Kidney epithelial cell (primary cell): ENCODE measurements around the gene TMEM255A. TPM values are rescaled to one million over a fixed set of nuclear protein-coding genes. Genes with fewer than 3 reads are reported as not detected.

Experiments used
- DNase-seq: peaks from one replicate; pipeline ENCODE4 v3.0.0-alpha.2; 2010; ENCODE audit warnings: low read depth
- H3K27me3 ChIP-seq: 2 replicates; pipeline ENCODE4 v1.6.0; 2011; ENCODE audit warnings: low read length; ENCODE audit not compliant: control insufficient read depth, insufficient read depth
- H3K36me3 ChIP-seq: 2 replicates; pipeline ENCODE4 v1.5.1; 2011; ENCODE audit warnings: low read length; ENCODE audit not compliant: control insufficient read depth, insufficient read depth
- H3K4me3 ChIP-seq: 2 replicates; pipeline ENCODE4 v1.5.1; 2011; ENCODE audit warnings: low read depth, mild to moderate bottlenecking, control low read depth, low read length
- total RNA-seq: library from RNA; depleted of rRNA; stranded (reverse); fragments of >200 nt; gene quantifications from 2 replicates; pipeline ENCODE4 v1.2.3, GENCODE V29; 2015
- TF ChIP-seq, protein P1 (sequence below): IDR thresholded peaks from 2 replicates; pipeline ENCODE4 v1.5.1; 2011; ENCODE audit warnings: mild to moderate bottlenecking, moderate library complexity, low read length, control low read depth, inconsistent platforms; ENCODE audit not compliant: insufficient read depth, poor library complexity, severe bottlenecking

The TMEM255A gene
- total RNA-seq, 1 donor from 2014 or later: not detected

- no peak for DNase-seq
- Histone ChIP-seq H3K36me3 (no peaks in the 10 kb centered on the region), H3K27me3 (peaks cover 11% of the 10 kb centered on the region), H3K4me3 (peak overlapping the region; percentile 15)
- TF ChIP-seq, protein P1, sequence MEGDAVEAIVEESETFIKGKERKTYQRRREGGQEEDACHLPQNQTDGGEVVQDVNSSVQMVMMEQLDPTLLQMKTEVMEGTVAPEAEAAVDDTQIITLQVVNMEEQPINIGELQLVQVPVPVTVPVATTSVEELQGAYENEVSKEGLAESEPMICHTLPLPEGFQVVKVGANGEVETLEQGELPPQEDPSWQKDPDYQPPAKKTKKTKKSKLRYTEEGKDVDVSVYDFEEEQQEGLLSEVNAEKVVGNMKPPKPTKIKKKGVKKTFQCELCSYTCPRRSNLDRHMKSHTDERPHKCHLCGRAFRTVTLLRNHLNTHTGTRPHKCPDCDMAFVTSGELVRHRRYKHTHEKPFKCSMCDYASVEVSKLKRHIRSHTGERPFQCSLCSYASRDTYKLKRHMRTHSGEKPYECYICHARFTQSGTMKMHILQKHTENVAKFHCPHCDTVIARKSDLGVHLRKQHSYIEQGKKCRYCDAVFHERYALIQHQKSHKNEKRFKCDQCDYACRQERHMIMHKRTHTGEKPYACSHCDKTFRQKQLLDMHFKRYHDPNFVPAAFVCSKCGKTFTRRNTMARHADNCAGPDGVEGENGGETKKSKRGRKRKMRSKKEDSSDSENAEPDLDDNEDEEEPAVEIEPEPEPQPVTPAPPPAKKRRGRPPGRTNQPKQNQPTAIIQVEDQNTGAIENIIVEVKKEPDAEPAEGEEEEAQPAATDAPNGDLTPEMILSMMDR: no peak
These were observed 1.2 kb downstream of the TMEM255A start for GRCh38 chrX:120309873-120310705.

- peaks cover 11% of the 10 kb centered on the region for H3K27me3 ChIP-seq
- H3K4me3 ChIP-seq: peak overlapping the region; percentile 20
- TF ChIP-seq, protein P1: peak; percentile 56
- no peaks in the 10 kb centered on the region for H3K36me3 ChIP-seq
- DNase-seq: no peak
These were observed 2.0 kb downstream of the TMEM255A start for GRCh38 chrX:120308959-120309872.

DNA sequence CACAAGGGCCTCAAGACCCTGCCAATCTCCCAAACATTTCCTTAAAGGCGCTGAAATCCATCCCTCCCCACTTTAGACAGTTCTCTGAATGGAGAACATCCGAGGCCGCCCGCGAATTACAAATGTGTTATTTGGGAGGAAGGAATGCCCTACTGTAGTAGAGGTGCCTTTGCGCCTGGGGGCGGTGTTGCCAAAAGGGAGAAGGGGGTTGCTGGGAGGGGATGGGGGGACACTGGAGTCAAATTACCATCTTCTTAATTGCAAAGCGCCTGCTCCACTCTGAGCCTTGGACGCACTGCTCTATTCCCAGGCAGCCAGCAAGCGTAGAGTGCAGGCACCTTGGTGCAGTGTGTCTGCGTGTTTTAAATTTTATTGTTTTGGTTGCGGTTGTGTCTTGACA is 2.7 kb downstream of the TMEM255A start:
- no peak for DNase-seq
- peaks cover 11% of the 10 kb centered on the region for H3K27me3 ChIP-seq

DNA sequence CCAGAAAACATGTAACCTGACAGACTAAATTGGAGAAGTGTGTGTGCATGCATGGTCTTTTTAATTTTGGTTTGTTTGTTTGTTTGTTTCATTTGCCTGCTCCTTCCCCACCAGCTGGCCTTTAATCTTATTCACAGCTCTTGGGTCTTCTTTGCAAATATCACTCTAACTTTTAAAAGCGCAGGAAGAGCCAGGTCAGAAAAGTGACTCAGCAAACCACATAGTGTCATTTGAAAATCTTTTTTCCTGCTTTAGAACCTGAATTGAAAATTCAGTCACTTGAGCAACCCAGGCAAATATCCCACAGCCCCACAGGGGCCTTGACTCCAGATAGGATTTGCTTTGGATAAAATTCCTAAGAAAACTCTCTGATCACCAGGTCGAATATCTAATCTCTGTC is 4.6 kb downstream of the TMEM255A start:
- TF ChIP-seq, protein P1: no peak
- Histone ChIP-seq H3K4me3 (no peak overlapping the region), H3K36me3 (no peaks in the 10 kb centered on the region), H3K27me3 (peaks cover 11% of the 10 kb centered on the region)
- no peak for DNase-seq

More for the DNA sequence above, 2.7 kb downstream of the TMEM255A start:
- TF ChIP-seq, protein P1: no peak
- Histone ChIP-seq H3K36me3 (no peaks in the 10 kb centered on the region), H3K4me3 (no peak overlapping the region)

- Histone ChIP-seq H3K36me3 (no peaks in the 10 kb centered on the region), H3K27me3 (peaks cover 9% of the 10 kb centered on the region), H3K4me3 (no peak overlapping the region)
- DNase-seq: no peak
- TF ChIP-seq, protein P1: no peak
These were observed 5.6 kb downstream of the TMEM255A start for GRCh38 chrX:120305531-120306141.
